NCI-H2227 treated with DMSO at 0.1 percent for 48 hours (cell line): ENCODE data around the gene GSDME.

ENCODE experiments used
- DNase-seq: peaks from one replicate; lab custom pipeline; 2025; lab: John Stamatoyannopoulos, UW

Gene GSDME

DNA sequence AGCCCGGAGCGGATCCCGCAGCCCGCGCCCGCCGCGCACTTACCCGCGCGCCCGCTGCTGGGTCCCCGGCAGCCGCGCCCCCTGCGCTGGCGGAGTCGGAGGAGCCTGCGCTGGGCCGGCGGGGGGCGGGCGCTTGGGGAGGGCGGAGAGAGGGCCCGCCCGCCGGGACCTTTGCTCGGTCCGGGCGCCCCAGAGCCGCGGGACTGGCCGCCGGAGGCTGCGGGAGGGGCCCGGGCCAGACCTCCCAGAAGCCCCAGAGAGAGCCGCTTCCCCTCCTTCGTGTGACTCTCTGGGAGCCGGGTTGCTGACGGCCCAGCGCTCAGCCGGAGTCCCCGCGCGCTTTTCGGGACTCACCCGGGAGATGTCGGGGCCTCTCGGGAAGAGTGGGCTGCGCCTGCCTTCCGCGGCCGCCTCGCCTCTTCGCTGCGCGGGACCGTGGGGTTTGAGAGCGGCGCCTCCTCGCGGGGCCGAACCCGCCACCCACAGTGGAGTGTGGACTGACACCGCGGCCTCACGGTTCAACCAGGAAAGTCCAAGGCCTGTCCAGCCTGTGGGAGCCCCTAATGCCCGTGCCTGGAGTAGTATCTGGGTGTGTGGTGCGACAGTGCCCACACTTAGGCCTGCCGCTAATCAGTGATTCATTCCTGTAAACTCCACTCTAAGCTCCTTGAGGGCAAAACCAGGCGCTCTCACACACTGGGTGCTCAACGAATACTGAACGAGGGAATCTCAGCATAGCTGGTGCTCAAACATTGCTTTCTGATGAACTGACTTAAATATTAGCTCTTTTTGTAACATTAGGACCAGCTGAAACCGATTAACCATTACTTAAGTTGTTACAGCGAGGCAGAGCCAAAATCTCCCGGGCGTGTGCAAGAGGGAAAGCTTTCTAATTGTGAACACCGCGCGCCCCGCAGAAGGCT is at the start of gene GSDME:
GSDME (minus strand) TSS at position 112 of the 923 bp plus-strand sequence. CDS start 7,690 bp downstream, outside the sequence.
- no peak for DNase-seq

DNA sequence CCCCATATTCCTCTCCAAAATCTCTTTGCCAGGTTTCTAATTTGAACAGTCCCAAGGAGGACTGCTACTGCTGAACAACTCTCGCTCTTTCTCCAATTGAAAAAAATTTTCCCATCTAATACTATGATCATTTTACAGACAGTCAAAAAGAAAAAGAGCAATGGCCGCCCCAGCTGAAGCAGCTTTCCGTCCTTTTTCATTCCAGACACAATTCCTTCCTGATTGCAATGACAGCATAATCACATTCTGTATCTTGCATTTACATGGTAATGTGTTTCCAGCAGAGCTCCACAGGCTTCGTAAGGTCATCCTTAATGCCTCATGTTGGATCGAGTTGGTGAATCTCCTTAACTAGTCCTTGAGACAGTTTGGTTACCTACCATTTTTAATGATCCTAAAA is 45.0 kb upstream of the GSDME start:
- DNase-seq = no peak

DNA sequence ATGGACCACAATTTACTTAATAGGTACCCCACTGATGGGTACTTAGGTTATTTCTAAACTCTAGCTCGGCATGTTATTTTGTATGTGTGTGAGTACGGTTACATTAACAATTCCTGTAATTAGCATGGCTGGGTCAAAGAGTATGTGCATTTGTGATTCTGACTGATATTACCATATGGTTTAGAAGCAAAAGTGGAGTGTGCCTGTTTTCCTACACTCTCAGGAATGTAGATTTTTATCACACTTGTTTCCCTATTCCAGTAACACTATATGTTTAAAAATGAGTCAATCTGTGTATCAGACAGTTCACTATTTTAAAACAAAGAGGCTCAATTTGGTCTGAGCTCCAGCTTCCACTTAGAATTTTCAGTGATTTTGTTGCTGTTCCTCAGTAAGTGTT is 44.6 kb upstream of the GSDME start:
- DNase-seq = no peak

DNA sequence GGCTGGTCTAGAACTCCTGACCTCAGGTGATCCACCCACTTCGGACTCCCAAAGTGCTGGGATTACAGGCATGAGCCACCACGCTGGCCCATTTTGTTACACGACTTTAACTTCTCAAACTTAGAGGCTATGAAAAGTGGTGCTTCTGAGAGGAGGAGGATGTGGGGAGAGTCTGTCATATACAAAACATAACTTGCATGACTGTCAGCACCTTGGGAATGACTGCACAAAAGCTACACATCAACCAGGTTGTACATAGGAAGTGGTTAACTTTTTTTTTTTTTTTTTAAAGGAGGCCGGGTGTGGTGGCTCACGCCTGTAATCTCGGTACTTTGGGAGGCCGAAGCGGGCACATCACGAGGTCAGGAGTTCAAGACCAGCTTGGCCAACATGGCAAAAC is 43.4 kb upstream of the GSDME start:
- DNase-seq = no peak

DNA sequence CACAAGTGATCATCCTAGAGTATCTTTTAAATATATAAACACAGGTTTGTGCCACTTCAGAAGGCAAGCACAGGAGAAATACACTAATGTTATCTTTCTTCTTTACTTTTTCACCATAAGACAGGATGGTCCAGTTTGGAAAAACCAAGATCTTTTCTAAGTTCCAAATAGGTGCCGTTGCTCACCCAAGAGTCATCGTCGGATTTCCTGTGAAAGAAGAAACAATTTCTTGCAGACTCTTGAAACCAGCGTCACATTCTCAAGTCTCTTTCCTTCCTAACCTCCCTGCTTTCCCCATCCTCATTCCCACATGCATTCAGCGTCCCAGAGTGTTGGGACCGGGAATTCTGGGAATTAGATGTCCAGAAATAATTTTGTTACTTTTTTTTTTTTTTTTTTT is 42.8 kb upstream of the GSDME start:
- no peak for DNase-seq

DNA sequence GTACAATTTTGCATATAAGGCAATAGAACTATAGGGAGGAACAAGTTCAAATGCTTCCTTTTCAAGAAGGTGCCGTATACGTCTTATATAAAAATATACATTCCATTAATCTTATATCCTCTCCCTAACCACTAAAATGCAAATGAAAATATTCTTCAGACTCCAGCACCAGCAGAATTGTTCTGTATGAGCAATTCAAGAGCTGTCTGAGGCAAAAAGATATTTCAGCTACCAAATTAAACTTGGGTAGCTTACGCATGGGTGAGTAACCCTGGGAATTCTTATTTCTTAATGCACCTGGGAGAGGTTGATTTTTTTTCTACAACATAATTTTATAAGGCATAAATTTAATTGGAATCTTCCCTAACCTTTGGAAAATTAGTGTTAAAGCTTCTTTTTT is 42.2 kb upstream of the GSDME start:
- DNase-seq = no peak

DNA sequence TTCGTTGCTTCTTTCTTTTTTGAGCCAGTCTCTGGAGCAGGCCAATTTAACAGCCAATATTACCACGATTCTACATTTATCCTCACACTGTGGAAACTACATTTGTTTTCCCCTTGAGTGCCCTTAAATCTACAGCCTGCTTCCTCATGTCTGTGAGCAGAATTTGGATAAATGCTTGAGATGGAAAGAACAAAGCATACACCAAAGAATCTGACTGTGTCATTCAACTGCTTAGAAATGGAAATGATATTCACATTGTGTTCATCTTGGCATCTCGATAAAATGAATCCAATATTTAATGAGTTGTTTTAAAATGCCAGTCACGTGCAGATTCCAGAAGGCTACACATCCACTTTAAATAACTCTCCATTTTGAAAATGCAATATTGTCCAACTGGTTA is 41.0 kb upstream of the GSDME start:
- no peak for DNase-seq

DNA sequence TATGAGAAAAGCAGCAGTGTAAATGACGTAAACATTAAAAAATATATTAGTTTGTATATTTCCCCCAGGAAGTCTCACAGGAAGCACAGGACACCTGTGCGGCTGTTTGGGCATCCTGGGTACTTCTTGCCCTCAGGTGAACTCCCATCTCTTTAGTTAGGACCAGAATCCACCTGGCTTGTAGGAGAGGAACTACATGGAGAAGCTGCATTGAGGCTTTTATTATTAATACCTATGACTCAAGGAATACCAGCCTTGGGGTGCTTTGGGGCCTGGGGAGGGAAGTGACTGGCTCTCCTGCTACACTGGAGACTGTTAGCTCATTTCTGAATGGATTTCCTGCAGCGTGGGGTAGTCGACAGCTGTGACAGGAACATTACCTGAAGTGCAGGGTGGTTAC is 40.0 kb upstream of the GSDME start:
- DNase-seq = no peak

DNA sequence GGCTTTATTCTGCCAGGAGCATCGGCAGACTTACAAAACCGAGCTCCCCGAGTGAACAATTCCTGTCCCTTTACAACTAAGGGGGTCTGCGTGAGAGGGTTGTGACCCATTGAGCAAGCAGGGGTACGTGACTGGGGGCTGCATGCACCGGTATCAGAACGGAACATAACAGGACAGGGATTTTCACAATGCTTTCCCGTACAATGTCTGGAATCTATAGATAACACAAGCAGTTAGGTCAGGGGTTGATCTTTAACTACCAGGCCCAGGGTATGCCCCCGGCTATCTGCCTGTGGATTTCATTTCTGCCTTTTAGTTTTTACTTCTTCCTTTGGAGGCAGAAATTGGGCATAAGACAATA is 38.1 kb upstream of the GSDME start:
- no peak for DNase-seq

DNA sequence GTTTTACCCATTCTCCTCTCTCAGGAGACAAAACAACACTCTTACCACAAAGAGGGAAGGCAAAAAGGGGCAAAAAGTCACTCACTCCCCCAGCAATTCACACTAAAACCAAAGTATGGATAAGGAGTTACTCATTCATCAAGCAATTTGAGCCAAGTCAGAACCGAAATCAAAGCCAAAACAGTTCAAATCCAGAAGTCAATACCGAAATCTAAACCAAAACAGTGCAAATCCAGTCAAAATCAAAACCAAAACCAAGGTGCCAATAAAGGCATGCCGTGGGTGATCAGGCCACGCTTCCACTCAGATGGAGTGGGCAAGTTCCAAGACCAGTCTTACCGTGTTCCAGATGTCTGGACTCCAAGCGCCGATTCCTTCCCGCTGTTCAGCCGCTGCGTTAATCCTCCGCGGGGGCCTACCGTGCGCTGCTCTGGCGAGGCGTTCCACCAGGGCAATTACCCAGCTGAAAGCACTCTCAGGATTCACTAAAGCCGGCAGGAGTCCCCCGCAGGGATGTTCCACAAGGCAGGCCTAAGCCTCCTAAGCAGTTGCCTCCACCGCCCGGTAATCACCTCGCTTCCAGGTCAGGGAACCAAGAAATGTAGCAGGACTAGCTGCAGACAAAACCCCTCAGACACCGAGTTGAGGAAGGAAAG is 37.6 kb upstream of the GSDME start:
- peak; percentile 58 for DNase-seq

DNA sequence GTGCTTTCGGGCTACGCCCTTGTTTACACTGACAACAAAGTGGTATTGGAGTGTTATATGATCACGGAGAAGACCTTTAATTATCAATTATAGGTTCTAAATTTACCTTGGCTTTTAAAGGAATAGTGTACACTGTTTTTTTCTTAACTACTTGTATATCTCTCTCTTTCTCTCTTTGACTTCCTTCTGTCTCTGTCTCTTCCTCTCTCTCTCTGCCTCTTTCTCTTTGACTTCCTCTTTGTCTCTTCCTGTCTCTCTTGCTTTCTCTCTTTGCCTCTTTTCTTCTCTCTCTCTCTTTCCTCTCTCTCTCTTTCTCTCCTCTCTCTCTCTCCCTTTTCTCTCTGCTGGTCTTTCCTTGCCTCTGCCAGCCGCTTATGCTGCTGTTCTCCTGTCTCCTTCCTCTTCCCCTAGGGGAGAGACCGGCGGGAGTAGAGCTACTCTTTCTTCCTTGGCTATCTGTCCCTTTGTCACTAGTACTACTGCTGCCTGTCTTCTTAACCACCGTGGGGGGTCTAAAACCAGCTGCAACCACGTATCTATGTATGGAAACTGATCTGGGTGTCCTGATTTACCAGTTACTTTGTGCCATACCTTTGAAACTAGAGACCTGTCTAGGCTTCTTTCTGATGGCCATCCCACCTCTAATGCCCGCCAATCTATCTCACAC is 36.9 kb upstream of the GSDME start:
- no peak for DNase-seq

DNA sequence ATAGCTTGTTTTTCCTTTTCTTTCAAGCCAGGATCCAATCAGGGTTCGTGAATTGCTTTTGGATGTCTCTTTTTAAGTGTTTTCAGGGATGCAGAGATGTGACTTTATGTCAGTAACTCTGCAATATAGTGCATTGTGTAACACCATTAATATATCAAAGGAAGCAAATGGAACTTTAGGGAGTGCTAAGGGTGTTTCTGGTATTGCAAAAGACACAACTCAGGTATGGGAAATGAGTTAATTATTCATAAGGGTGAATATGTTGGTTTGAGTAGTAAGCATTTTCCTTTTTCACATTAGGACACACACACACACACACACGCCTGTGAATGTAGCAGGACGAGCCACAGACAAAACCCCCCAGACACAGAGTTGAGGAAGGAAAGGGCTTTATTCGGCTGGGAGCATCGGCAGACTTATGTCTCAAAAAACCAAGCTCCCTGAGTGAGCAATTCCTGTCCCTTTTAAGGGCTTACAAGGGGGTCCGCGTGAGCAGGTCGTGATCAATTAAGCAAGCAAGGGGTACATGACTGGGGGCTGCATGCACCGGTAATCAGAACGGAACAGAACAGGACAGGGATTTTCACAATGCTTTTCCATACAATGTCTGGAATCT is 31.8 kb upstream of the GSDME start:
- DNase-seq = no peak

DNA sequence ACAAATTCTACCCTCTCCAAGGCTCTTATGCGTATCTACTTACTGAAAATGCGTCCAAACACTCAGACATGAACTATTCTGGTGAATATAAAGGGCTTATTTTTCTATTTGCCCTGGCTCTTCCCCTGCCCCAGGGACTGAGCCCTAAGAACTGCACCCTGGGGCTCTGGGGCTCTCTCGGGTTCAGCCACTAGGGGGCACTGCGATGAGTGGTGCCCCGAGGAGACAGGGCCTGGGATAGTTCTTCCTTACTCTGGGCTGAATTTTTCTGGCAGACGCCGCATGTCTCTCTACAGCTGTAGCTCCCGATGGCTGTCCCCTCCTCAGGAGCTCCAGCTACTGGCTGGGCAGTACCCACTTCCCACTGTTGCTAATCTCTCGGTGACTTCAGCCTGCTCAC is 30.8 kb upstream of the GSDME start:
- DNase-seq = no peak

DNA sequence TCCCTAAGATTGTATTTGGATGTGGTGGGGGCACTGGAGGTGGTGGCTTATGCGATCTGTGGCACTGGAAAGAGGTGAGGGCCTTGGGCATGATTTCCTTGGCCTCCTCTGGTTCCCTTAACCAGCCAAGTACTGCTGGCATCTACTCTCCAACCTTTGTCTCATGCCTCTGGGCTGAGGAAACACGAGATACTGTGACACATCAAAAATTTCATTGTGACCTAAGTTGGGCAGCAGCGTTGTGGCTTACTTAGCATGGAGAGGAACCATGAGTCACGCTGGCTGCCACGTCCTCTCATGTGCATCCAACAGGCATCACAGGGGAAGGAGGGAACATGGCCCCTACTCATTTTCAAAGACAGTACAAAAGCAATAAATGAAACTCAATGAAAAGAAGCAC is 29.7 kb upstream of the GSDME start:
- DNase-seq = no peak

DNA sequence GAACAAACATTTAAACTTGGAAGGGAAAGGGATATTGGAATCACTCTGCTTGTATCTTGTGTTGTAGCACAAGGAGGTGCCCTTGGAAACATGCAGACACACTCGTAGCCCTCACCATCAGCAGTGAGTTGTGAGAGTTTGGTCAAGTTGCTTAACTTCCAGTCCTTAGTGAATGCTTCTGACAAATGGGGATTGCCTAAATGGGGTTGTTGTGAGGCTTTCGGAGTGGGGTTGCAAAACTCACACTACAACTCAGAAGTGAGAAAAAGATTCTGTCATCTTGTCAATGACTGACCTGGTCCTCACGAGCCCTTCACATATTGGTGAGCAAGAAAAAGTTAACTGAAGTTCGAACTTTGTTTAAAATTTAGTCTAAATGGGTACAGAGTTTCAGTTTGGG is 29.0 kb upstream of the GSDME start:
- DNase-seq = no peak

DNA sequence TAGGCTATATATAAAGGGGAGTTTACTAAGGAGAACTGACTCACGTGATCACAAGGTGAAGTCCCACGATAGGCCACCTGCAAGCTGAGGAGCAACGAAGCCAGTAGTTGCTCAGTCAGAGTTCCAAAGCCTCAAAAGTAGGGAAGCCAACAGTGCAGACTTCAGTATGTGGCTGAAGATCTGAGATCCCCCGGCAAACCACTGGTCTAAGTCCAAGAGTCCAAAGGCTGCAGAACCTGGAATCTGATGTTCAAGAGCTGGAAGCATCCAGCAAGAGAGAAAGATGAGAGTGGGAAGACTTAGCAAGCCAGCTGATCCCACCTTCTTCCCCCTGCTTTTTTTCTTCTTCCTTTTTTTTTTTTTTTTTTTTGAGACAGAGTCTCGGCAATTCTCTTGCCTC is 27.0 kb upstream of the GSDME start:
- DNase-seq = no peak

DNA sequence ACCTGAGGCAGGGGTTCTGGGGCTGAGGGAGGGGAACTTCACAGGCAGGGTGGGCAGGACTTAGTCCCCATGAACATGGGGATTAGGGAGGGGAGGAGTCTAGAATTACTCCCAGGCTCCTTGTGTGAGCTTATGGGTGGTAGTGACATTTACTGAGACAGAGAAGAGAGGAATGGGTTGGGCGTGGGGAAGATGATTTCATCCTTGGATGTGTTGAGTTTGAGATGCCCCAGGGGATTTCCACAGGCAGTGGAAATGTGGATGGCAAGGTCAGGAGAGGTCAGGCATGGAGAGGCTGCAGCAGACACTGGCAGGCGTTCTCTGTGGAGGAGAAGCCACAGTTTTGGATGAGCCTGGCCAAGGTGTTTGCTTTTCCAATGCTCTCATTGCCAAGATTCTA is 26.4 kb upstream of the GSDME start:
- DNase-seq = no peak

DNA sequence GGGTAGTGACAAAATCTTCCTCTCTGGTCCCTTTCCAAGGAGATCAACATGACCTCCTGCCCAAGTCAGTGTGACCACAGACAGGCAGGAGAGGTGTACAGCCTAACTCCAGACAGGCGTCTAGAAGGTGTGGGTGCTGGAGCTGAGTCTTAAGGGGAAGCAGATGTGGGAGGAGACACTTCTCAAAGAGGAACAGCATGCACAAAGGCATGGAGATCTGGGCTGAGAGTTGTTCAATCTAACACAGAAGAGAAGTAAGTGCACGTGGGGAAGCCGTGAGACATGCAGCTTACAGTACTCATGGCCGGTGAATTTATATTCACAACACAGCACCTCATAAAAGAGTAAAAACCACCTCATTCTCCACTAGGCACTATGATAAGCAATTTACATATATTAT is 23.8 kb upstream of the GSDME start:
- no peak for DNase-seq

DNA sequence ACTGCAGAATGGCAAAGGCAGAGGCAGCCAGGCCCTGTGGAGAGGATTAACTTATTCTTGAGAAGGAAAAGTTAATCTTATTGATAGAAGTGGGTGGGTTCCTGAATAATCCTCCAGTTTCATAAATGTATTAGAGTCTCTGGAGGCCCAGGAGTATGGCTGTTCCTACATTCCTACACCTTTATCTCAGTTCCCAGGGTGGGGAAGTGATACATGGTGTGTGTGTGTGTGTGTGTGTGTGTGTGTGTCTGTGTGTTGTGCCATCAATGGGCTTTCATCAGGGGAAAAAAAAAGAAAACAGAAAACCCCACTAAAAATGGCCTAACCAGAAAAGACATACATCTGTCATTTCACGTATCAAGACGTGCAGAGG is 22.0 kb upstream of the GSDME start:
- DNase-seq = no peak

DNA sequence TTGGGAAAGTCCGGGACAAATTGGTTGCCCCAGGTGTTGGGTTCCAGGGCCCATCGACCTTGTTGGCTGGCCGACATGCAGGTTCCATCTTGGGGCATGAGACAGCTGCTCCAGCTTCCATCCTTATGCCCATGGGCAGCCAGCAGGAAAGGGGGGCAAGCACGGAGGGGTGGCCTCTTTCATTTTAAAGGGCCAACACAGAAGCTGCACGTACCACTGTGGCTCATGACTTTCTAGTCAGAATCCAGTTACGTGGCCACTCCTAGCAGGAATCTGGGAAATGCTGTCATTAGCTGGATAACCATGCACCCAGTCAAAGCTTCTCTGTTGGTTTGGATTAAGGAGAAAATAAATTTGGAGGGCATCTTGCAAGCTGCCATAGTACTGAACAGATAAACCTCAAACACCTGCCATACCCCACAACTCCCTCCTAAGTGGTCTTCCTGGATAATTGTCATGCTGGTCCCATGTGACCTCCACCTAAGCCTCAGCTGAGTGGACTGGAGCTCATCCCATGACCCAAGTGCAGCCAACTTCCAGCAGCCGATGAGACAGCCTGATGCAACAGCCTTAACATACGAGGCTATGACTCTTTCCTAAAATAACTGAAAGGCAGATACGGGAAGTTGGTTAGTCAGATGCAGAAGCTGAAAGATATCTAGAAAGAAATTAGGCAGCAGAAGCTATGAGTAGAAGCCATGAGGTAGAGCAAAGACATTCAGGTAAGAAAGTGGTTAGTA is 21.4 kb upstream of the GSDME start:
- DNase-seq = no peak

DNA sequence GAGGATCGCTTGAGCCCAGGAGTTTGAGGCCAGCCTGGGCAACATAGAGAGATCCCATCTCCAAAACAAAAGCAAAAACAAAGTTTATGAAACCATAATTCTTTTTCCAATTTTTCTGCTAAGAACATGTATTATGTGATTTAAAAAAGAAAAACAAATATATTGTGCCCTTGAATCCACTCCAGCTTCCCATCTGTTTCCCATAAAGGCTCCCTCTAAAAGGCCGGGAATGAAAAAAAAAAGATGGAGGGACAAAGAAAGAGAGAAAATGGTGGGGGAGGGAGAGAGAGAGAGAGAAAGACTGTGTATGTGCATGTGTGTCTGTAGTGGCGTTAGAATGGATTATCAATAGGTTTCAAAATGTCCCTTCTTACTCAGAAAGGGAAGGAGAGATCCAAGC is 20.5 kb upstream of the GSDME start:
- no peak for DNase-seq

DNA sequence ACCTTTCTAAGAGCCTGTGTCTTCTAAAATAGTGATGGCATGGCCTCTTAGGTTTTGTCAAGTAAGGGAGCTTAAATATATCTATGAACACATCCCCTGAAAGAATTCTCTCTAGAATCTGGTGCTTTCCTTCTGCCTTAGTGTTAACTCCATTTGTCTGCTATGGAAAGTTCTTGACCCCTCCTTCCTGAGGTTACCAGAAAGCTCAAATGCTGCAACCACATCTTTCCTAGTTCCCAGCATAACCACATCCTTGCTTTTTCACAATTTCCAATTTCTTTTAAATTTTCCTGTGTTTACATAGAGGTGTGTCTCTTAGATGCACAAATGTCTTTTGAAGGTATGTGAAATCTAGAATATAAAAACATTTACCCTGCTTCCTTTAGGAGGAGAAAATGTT is 16.4 kb upstream of the GSDME start:
- DNase-seq = no peak
